DOHH2 (cell line): ENCODE results near the gene GLIPR1.
"Not testable (repeated sequence)": the region's sequence is repeated elsewhere in the genome, so short reads cannot be mapped to it uniquely, and the experiment has no call there.

Experiments used
- H3F3A ChIP-seq: fragments of 200-600 bp; sonication (generic), shearing (Covaris generic); 2 replicates; pipeline ENCODE4 v1.6.0; 2016; ENCODE audit warnings: antibody characterized with exemption, mild to moderate bottlenecking; ENCODE audit not compliant: control insufficient read depth, insufficient read depth
- H3K27ac ChIP-seq: fragments of 200-600 bp; sonication (generic); 2 replicates; pipeline ENCODE4 v1.5.1; 2014; ENCODE audit warnings: low read depth, mild to moderate bottlenecking, low read length, moderate library complexity
- H3K27me3 ChIP-seq: fragments of 200-600 bp; sonication (generic); 2 replicates; pipeline ENCODE4 v1.6.1; 2014; ENCODE audit warnings: mild to moderate bottlenecking, low read length, mixed read lengths; ENCODE audit not compliant: control insufficient read depth
- H3K36me3 ChIP-seq: fragments of 200-600 bp; sonication (generic); 2 replicates; pipeline ENCODE4 v1.6.1; 2014; ENCODE audit warnings: mild to moderate bottlenecking, low read length, moderate library complexity, mixed read lengths; ENCODE audit not compliant: control insufficient read depth
- H3K4me1 ChIP-seq: fragments of 200-600 bp; sonication (generic); 2 replicates; pipeline ENCODE4 v1.6.1; 2014; ENCODE audit warnings: mild to moderate bottlenecking, low read length, mixed read lengths; ENCODE audit not compliant: control insufficient read depth
- H3K4me2 ChIP-seq: fragments of 200-600 bp; sonication (generic); 2 replicates; pipeline ENCODE4 v1.6.0; 2014; ENCODE audit warnings: mild to moderate bottlenecking, low read length, moderate library complexity
- H3K4me3 ChIP-seq: fragments of 200-600 bp; sonication (generic); 2 replicates; pipeline ENCODE4 v1.5.1; 2014; ENCODE audit warnings: mild to moderate bottlenecking, low read length, mixed read lengths
- H3K79me2 ChIP-seq: fragments of 200-600 bp; sonication (generic); 2 replicates; pipeline ENCODE4 v1.6.1; 2014; ENCODE audit warnings: mild to moderate bottlenecking, low read length, mixed read lengths; ENCODE audit not compliant: control insufficient read depth
- H3K9me2 ChIP-seq: fragments of 200-600 bp; sonication (generic); replicated peaks from 2 replicates; pipeline ENCODE4 v1.6.1; 2014; ENCODE audit warnings: mild to moderate bottlenecking, low read length, mixed read lengths; ENCODE audit not compliant: control insufficient read depth
- H3K9me3 ChIP-seq: fragments of 200-600 bp; sonication (generic); 2 replicates; pipeline ENCODE4 v1.6.1; 2014; ENCODE audit warnings: antibody characterized with exemption, low read length, mixed read lengths; ENCODE audit not compliant: control insufficient read depth, insufficient read depth
- H4K20me1 ChIP-seq: fragments of 200-600 bp; sonication (generic); 2 replicates; pipeline ENCODE4 v1.6.0; 2014; ENCODE audit warnings: low read depth, mild to moderate bottlenecking, antibody characterized with exemption, low read length, moderate library complexity; ENCODE audit not compliant: control insufficient read depth, insufficient read depth
- EZH2phosphoT487 ChIP-seq: fragments of 200-600 bp; sonication (generic); IDR thresholded peaks from 2 replicates; pipeline ENCODE4 v1.6.1; 2017; ENCODE audit warnings: borderline replicate concordance, mild to moderate bottlenecking, antibody characterized with exemption, low read length, moderate library complexity, mixed read lengths
- TF ChIP-seq, protein P1 (sequence below): fragments of 200-600 bp; sonication (generic); IDR thresholded peaks from one replicate; pipeline ENCODE4 v1.5.1; 2014; ENCODE audit warnings: antibody characterized with exemption, mild to moderate bottlenecking, low read depth, low read length; ENCODE audit not compliant: poor library complexity, severe bottlenecking

The GLIPR1 gene

DNA sequence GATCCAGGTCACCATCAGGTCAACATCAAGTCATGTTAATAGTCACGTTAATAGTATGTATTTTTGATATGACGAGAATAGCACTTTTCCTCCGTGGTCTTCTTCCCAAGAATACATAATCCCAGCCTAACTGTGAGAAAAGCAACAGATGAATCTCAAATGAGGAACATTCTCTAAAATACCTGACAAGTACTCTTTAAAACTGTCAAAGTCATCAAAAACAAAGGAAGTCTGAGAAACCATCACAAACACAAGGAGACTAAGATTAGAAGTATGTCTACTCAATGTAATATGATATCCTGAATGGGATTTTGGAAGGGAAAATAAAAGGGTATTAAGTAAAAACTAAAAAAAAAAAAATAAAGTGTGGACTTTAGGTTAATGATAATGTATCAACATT lies 36.8 kb upstream of the GLIPR1 start:
- Histone ChIP-seq H3K9me3 (no peaks in the 10 kb centered on the region), H3K4me1 (no peaks in the 10 kb centered on the region)

DNA sequence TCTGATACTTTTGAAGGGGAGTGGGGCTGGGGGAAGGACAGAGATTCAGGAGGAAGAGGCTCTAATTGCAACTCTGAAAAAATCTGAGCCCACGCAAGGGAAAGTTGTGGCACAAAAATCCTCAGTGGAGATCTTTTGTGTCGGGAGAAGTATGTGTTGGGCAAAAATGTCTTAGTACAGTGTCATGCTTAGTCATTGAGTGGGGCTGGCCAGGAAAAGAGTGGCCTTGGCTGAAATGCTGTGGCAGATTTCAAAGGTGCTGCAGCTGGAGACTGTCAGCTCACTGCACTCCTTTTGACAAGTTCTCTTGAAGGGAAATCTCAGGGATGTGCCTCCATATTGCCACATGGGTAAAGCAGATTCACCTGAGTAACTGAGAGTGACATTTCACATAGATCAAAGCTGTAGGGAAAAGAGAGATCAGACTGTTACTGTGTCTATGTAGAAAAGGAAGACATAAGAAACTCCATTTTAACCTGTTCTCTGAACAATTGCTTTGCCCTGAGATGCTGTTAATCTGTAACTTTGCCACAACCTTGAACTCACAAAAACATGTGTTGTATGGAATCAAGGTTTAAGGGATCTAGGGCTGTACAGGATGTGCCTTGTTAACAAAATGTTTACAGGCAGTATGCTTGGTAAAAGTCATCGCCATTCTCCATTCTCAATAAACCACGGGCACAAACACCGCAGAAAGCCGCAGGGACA lies 36.0 kb upstream of the GLIPR1 start:
- no peaks in the 10 kb centered on the region for H3F3A ChIP-seq
- no peak overlapping the region for H3K4me3 ChIP-seq
- no peaks in the 10 kb centered on the region for H3K79me2 ChIP-seq
- no peak overlapping the region for H3K4me2 ChIP-seq
- no peak for TF ChIP-seq EZH2phosphoT487
- TF ChIP-seq, protein P1, sequence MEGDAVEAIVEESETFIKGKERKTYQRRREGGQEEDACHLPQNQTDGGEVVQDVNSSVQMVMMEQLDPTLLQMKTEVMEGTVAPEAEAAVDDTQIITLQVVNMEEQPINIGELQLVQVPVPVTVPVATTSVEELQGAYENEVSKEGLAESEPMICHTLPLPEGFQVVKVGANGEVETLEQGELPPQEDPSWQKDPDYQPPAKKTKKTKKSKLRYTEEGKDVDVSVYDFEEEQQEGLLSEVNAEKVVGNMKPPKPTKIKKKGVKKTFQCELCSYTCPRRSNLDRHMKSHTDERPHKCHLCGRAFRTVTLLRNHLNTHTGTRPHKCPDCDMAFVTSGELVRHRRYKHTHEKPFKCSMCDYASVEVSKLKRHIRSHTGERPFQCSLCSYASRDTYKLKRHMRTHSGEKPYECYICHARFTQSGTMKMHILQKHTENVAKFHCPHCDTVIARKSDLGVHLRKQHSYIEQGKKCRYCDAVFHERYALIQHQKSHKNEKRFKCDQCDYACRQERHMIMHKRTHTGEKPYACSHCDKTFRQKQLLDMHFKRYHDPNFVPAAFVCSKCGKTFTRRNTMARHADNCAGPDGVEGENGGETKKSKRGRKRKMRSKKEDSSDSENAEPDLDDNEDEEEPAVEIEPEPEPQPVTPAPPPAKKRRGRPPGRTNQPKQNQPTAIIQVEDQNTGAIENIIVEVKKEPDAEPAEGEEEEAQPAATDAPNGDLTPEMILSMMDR: no peak
- no peaks in the 10 kb centered on the region for H3K4me1 ChIP-seq
- no peaks in the 10 kb centered on the region for H3K9me3 ChIP-seq
- H3K27ac ChIP-seq: no peak overlapping the region
- no peaks in the 10 kb centered on the region for H3K27me3 ChIP-seq
- H3K36me3 ChIP-seq: no peaks in the 10 kb centered on the region
- no peaks in the 10 kb centered on the region for H3K9me2 ChIP-seq
- no peaks in the 10 kb centered on the region for H4K20me1 ChIP-seq

More for the DNA sequence above, 36.8 kb upstream of the GLIPR1 start:
- no peaks in the 10 kb centered on the region for H4K20me1 ChIP-seq
- H3F3A ChIP-seq: no peaks in the 10 kb centered on the region
- H3K27me3 ChIP-seq: no peaks in the 10 kb centered on the region
- TF ChIP-seq EZH2phosphoT487: no peak
- TF ChIP-seq, protein P1: no peak
- no peak overlapping the region for H3K4me3 ChIP-seq
- no peak overlapping the region for H3K4me2 ChIP-seq
- H3K27ac ChIP-seq: no peak overlapping the region
- H3K9me2 ChIP-seq: no peaks in the 10 kb centered on the region
- H3K79me2 ChIP-seq: no peaks in the 10 kb centered on the region
- H3K36me3 ChIP-seq: no peaks in the 10 kb centered on the region

DNA sequence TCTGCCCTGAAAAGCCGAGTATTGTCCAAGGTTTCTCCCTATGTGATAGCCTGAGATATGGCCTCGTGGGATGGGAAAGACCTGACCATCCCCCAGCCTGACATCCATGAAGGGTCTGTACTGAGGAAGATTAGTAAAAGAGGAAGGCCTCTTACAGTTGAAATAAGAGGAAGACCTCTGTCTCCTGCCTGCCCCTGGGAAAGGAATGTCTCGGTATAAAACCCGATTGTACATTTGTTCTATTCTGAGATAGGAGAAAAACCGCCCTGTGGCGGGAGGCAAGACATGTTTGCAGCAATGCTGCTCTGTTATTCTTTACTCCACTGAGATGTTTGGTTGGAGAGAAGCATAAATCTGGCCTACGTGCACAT lies 35.4 kb upstream of the GLIPR1 start:
- H3K27me3 ChIP-seq, H3K4me2 ChIP-seq, H3F3A ChIP-seq, H3K79me2 ChIP-seq, H3K4me3 ChIP-seq, H3K27ac ChIP-seq, H3K4me1 ChIP-seq, H3K9me3 ChIP-seq, H4K20me1 ChIP-seq, H3K9me2 ChIP-seq, H3K36me3 ChIP-seq: not testable (repeated sequence)

DNA sequence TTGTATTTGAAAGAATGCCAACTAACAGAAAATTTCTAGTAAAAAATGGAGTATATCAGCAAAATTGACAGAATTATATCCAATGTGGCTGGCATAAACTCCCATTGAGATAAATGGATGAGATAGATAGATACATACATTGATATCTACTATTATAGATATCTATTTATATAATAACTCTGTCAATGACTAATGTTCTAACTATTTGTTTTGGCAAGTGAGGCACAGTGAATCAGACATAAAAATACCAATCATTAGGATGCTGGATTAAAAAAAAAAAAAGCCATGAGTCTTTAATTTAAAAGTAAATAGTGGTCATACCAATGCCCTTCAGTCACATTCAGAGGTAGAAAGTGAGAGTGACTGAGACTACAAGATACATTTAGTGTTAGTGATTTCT lies 33.7 kb upstream of the GLIPR1 start:
- Histone ChIP-seq H3K27ac (no peak overlapping the region), H3K9me3 (no peaks in the 10 kb centered on the region), H3K36me3 (no peaks in the 10 kb centered on the region), H3K4me1 (no peaks in the 10 kb centered on the region), H3K9me2 (no peaks in the 10 kb centered on the region), H3F3A (no peaks in the 10 kb centered on the region), H3K27me3 (no peaks in the 10 kb centered on the region), H3K4me2 (no peak overlapping the region), H3K79me2 (no peaks in the 10 kb centered on the region), H3K4me3 (no peak overlapping the region), H4K20me1 (no peaks in the 10 kb centered on the region)
- TF ChIP-seq, protein P1: no peak
- no peak for TF ChIP-seq EZH2phosphoT487
